Vagina (tissue), 2 donors: ENCODE data around the gene ZNF586. TPM values are rescaled to one million over a fixed set of nuclear protein-coding genes. Genes with fewer than 3 reads are reported as not detected.

Experiments used
- DNase-seq, 2 donors: peaks; one replicate each; pipeline ENCODE4 v3.0.0-alpha.2; 2017; ENCODE audit errors: extremely low spot score in 2 of 2
- H3K27ac ChIP-seq: fragments of 200-600 bp; sonication (generic); one replicate; pipeline ENCODE4 v1.5.1; 2019
- H3K27me3 ChIP-seq: fragments of 200-600 bp; sonication (generic); one replicate; pipeline ENCODE4 v1.5.1; 2019
- H3K36me3 ChIP-seq, 2 donors: fragments of 200-600 bp; sonication (generic); one replicate each; pipeline ENCODE4 v1.5.1; 2017 to 2019
- H3K4me1 ChIP-seq: fragments of 200-600 bp; sonication (generic); one replicate; pipeline ENCODE4 v1.5.1; 2019
- H3K4me3 ChIP-seq, 2 donors: fragments of 200-600 bp; sonication (generic); 1 replicate in 1 of 2; 2 replicates in 1 of 2; pipeline ENCODE4 v1.5.1; 2016 to 2019
- H3K9me3 ChIP-seq: fragments of 200-600 bp; sonication (generic); one replicate; pipeline ENCODE4 v1.5.1; 2019
- POLR2A ChIP-seq, 2 donors: fragments of 450-650 bp; IDR thresholded peaks; one replicate each; pipeline ENCODE4 v1.6.1; 2017; ENCODE audit warnings: antibody characterized with exemption in 2 of 2, mild to moderate bottlenecking in 2 of 2, moderate library complexity in 2 of 2
- POLR2AphosphoS5 ChIP-seq, 2 donors: sonication (generic); formaldehyde crosslinking; IDR thresholded peaks; one replicate each; pipeline ENCODE4 v1.9.0; 2017; ENCODE audit warnings: antibody characterized with exemption in 2 of 2, mild to moderate bottlenecking in 2 of 2, low read depth in 1 of 2; ENCODE audit not compliant: insufficient read depth in 1 of 2
- intact Hi-C: fragments of 100-400 bp; cut with DNase I; formaldehyde crosslinking; loops from one replicate; pipeline ENCODE4 v1.15.1; 2023
- total RNA-seq: library from RNA; depleted of rRNA; stranded (reverse); fragments of >200 nt; gene quantifications from one replicate; pipeline ENCODE4 v1.2.3, GENCODE V29; 2016
- TF ChIP-seq, protein P1 (sequence below), 3 experiments: fragments of 450-650 bp in 2 of 3; fragments of 200-600 bp in 1 of 3; sonication (generic) in 1 of 3; IDR thresholded peaks; one replicate each; pipeline ENCODE4 v1.5.1; 2017 to 2019; ENCODE audit warnings: antibody characterized with exemption in 3 of 3, mild to moderate bottlenecking in 2 of 3, moderate library complexity in 2 of 3

ZNF586 gene
- total RNA-seq, 1 donor from 2014 or later = 24.3 TPM

DNA sequence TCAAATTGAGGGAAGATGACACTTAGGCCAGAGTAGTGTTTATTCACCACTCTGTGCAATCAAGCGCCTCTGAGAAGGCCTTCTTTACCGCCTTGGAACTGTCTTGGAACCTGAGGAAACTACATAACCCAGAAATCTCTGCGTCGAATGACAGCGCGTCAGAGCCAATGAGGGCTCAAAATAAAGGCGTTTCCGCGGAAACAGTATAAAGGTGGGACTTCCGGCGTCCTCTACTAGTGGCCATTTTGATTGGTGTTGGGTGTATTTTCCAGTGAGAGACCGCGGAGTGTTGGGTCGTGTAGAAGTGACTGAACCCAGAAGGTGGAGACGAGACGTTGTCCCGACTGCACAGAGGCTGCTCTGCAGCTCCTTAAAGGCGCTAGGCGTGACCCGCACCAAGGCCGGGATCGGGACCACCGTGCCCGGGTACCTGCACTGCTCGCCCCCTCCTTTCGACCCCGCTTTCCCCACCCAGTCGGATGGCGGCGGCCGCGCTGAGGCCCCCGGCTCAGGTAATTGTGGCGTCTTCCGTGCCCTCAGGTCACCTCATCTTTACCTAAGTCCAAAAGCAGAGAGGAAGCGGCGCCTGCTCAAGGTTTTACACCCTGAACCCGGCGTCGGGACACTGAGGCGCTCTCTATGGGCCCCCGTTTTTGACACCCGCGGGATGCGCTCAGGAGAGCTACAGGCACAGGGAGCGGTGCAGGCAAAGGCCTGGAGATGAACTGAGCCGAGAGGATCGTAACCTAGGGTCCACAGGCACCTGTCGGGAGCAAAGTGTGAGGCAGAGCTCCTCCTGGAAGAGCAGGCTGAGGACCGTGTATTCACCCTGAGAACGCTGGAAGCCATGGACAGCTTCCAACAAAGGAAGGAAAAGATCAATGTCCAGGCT, 22.6 kb upstream of the ZNF586 start, which contains the start of gene ZNF776:
Gene ZNF776 (plus strand): TSS at position 236 of the 892 bp plus-strand sequence. CDS start 244 bp downstream, at position 480.
- peaks cover 12% of the 10 kb centered on the region for H3K4me1 ChIP-seq
- peaks cover 42% of the 10 kb centered on the region for H3K9me3 ChIP-seq
- peaks cover 0 to 42% of the 10 kb centered on the region in 2 donors for H3K36me3 ChIP-seq
- peak within 1 kb of the TSS; percentile 58 to 91 for H3K4me3 ChIP-seq
- H3K27ac ChIP-seq = peak within 1 kb of the TSS; percentile 76
- no peaks in the 10 kb centered on the region for H3K27me3 ChIP-seq
- no peak for DNase-seq
- intact Hi-C loops = no loop called here
- TF ChIP-seq POLR2A (IDR thresholded peaks at IDR 0.05) = no peak
- peak; percentile 63 to 97 for TF ChIP-seq POLR2AphosphoS5 (IDR thresholded peaks at IDR 0.05; ENCODE audit: insufficient read depth in 1 of 2, low read depth in 1 of 2)
- TF ChIP-seq, protein P1, sequence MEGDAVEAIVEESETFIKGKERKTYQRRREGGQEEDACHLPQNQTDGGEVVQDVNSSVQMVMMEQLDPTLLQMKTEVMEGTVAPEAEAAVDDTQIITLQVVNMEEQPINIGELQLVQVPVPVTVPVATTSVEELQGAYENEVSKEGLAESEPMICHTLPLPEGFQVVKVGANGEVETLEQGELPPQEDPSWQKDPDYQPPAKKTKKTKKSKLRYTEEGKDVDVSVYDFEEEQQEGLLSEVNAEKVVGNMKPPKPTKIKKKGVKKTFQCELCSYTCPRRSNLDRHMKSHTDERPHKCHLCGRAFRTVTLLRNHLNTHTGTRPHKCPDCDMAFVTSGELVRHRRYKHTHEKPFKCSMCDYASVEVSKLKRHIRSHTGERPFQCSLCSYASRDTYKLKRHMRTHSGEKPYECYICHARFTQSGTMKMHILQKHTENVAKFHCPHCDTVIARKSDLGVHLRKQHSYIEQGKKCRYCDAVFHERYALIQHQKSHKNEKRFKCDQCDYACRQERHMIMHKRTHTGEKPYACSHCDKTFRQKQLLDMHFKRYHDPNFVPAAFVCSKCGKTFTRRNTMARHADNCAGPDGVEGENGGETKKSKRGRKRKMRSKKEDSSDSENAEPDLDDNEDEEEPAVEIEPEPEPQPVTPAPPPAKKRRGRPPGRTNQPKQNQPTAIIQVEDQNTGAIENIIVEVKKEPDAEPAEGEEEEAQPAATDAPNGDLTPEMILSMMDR (IDR thresholded peaks at IDR 0.05) = no peak

DNA sequence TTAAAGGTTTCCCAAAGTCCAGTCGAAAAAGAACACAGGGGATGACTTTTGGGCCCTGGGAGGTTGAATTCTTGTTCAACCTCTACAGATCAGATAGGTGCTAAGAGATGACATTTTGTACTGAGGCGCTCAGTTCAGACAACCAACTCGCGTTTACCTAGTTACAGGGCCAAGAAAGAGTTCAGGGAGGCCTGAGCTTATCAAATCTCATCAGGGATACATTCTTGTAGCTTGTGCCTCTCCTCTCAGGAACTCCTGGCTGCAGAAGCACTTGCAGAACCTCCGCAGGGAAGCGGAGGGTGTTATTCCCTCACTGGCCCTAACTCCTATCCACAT, 22.0 kb upstream of the ZNF586 start:
- peaks cover 12% of the 10 kb centered on the region for H3K4me1 ChIP-seq
- H3K4me3 ChIP-seq = peak overlapping the region; percentile 58 to 91
- H3K9me3 ChIP-seq = peaks cover 48% of the 10 kb centered on the region
- H3K27me3 ChIP-seq = no peaks in the 10 kb centered on the region
- TF ChIP-seq POLR2AphosphoS5 (IDR thresholded peaks at IDR 0.05; ENCODE audit: insufficient read depth in 1 of 2, low read depth in 1 of 2) (no peak), POLR2A (IDR thresholded peaks at IDR 0.05) (no peak)
- TF ChIP-seq, protein P1 (IDR thresholded peaks at IDR 0.05) = no peak
- intact Hi-C loops = no loop called here
- H3K27ac ChIP-seq = no peak overlapping the region
- H3K36me3 ChIP-seq = peaks cover 0 to 48% of the 10 kb centered on the region in 2 donors
- DNase-seq = no peak

DNA sequence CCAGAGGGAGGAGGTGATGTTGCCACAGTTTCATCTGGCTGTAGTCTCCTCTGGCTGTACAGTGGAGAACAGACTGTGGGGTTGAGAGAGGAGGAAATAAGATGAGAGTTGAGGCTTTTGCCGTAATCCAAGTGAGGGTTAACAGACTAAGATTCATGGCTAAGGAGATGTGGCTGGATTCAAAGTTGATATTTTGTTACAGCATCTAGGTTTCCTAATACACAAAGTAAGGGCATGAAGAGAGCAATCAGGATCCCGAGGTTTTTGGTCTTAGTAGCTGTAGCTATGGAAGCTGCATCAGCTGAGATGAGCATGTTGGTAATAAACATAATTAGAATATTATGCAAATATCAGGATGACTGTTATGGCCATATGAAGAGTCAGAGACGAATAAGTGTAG, 21.4 kb upstream of the ZNF586 start:
- H3K27me3 ChIP-seq = no peaks in the 10 kb centered on the region
- peaks cover 12% of the 10 kb centered on the region for H3K4me1 ChIP-seq
- H3K4me3 ChIP-seq = no peak overlapping the region
- intact Hi-C loops = no loop called here
- no peak overlapping the region for H3K27ac ChIP-seq
- H3K36me3 ChIP-seq = peaks cover 6 to 54% of the 10 kb centered on the region in 2 donors
- TF ChIP-seq POLR2A (IDR thresholded peaks at IDR 0.05) (no peak), POLR2AphosphoS5 (IDR thresholded peaks at IDR 0.05; ENCODE audit: insufficient read depth in 1 of 2, low read depth in 1 of 2) (no peak)
- TF ChIP-seq, protein P1 (IDR thresholded peaks at IDR 0.05) = no peak
- peaks cover 54% of the 10 kb centered on the region for H3K9me3 ChIP-seq
- no peak for DNase-seq

DNA sequence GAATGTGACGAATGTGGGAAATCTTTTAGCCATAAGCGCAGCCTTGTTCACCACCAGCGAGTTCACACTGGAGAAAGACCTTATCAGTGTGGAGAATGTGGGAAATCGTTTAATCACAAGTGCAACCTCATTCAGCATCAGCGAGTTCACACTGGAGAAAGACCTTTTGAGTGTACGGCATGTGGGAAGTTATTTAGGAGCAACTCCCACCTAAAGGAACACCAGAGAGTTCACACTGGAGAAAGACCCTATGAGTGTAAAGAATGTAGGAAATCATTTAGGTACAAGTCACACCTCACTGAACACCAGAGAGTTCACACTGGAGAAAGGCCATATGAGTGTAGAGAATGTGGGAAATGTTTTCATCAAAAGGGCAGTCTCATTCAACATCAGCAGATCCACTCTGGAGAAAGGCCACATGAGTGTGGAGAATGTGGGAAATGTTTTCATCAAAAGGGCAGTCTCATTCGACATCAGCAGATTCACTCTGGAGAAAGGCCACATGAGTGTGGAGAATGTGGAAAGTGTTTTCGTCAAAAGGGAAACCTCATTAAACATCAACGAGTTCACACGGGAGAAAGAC, 15.3 kb upstream of the ZNF586 start:
- no peaks in the 10 kb centered on the region for H3K4me1 ChIP-seq
- H3K27me3 ChIP-seq = no peaks in the 10 kb centered on the region
- no peak for DNase-seq
- TF ChIP-seq, protein P1 (IDR thresholded peaks at IDR 0.05) = no peak
- TF ChIP-seq POLR2AphosphoS5 (IDR thresholded peaks at IDR 0.05; ENCODE audit: insufficient read depth in 1 of 2, low read depth in 1 of 2) (no peak), POLR2A (IDR thresholded peaks at IDR 0.05) (no peak)
- H3K4me3 ChIP-seq = no peak overlapping the region
- intact Hi-C loops = no loop called here
- peaks cover 77% of the 10 kb centered on the region for H3K9me3 ChIP-seq
- H3K27ac ChIP-seq = no peak overlapping the region
- peaks cover 7 to 97% of the 10 kb centered on the region in 2 donors for H3K36me3 ChIP-seq
